ENCODE results near the gene LNX1.

DNA sequence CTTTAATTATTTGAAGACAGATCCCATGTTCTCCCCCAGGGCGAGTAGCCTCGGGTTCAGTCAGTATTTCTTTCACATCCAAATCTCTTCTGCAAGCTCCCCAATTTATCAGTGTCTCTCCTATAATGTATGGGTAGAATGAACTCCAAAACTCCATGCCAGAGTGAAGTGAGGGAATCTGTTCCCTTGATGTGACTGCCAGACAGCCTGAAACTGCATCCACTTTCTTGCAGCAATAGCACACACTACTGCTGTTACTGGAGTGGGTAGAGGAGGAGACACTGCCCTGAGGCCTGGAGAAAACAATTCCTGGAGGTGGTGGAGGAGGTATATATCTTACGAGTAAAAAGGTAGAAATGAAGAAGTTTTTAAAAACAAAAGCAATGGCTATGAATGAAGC lies 11.0 kb downstream of the LNX1 start:
- TF ChIP-seq TEAD1 (CRISPR knock-in tag; IDR thresholded peaks at IDR 0.05) (no peak), ZFP1 (CRISPR knock-in tag; IDR thresholded peaks at IDR 0.05) (no peak), ZNF143 (CRISPR knock-in tag; IDR thresholded peaks at IDR 0.05) (no peak), BACH1 (tag; IDR thresholded peaks at IDR 0.05) (no peak), ZFX (CRISPR knock-in tag; IDR thresholded peaks at IDR 0.05) (no peak), ARID4B (CRISPR knock-in tag; IDR thresholded peaks at IDR 0.05) (no peak)
